Brain microvascular endothelial cell (primary cell): Measurements from ENCODE around the gene R3HCC1L.
A peak's percentile ranks its signal among the peaks of the same experiment; 100 is the strongest.
"Not testable (repeated sequence)": the region's sequence is repeated elsewhere in the genome, so short reads cannot be mapped to it uniquely, and the experiment has no call there.

Experiments
- DNase-seq: peaks from one replicate; pipeline ENCODE4 v3.0.0-alpha.2; 2020
- H3K27ac ChIP-seq: fragments of 250-450 bp; sonication (Bioruptor Pico); 2 replicates; pipeline ENCODE4 v1.5.1; 2020; ENCODE audit warnings: mild to moderate bottlenecking, moderate library complexity
- H3K27me3 ChIP-seq: fragments of 250-450 bp; sonication (Bioruptor Pico); replicated peaks from 2 replicates; pipeline ENCODE4 v1.5.1; 2020; ENCODE audit warnings: mild to moderate bottlenecking
- H3K36me3 ChIP-seq: fragments of 250-450 bp; sonication (Bioruptor Pico); replicated peaks from 2 replicates; pipeline ENCODE4 v1.5.1; 2020; ENCODE audit warnings: mild to moderate bottlenecking
- H3K4me3 ChIP-seq: 2 replicates; pipeline ENCODE4 v1.5.1; 2011; ENCODE audit warnings: low read depth, mild to moderate bottlenecking, control low read depth, low read length, moderate library complexity
- in situ Hi-C: cut with HindIII; loops from 2 replicates; pipeline ENCODE4 v1.10.0; 2017; ENCODE audit warnings: low sequenced_read_pairs, low pct_ligation_motif_present
- TF ChIP-seq, protein P1 (sequence below): IDR thresholded peaks from 2 replicates; pipeline ENCODE4 v1.5.1; 2011; ENCODE audit warnings: low read depth, mild to moderate bottlenecking, moderate library complexity, low read length, control low read depth, inconsistent platforms; ENCODE audit errors: missing control alignments

The R3HCC1L gene

DNA sequence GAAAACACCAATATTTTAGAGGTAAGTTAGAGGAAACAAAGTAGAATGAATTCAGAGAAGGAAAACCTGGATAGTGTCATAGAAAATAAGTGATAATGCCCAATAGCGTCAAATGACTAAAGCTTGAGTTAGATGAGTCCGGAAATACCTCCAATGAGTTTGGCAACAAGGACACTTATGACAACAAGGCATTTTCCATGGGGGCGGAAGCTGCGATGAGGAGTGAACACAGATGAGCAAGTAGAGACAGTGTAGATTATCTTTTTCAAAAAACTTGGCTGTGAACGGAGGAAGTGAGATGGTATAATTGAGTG is 383 bp upstream of the R3HCC1L start:
- H3K27ac ChIP-seq: no peak overlapping the region
- TF ChIP-seq, protein P1, sequence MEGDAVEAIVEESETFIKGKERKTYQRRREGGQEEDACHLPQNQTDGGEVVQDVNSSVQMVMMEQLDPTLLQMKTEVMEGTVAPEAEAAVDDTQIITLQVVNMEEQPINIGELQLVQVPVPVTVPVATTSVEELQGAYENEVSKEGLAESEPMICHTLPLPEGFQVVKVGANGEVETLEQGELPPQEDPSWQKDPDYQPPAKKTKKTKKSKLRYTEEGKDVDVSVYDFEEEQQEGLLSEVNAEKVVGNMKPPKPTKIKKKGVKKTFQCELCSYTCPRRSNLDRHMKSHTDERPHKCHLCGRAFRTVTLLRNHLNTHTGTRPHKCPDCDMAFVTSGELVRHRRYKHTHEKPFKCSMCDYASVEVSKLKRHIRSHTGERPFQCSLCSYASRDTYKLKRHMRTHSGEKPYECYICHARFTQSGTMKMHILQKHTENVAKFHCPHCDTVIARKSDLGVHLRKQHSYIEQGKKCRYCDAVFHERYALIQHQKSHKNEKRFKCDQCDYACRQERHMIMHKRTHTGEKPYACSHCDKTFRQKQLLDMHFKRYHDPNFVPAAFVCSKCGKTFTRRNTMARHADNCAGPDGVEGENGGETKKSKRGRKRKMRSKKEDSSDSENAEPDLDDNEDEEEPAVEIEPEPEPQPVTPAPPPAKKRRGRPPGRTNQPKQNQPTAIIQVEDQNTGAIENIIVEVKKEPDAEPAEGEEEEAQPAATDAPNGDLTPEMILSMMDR: no peak
- no peaks in the 10 kb centered on the region for H3K27me3 ChIP-seq
- in situ Hi-C loops: no loop called here
- H3K4me3 ChIP-seq: peak overlapping the region; percentile 92
- DNase-seq: no peak
- H3K36me3 ChIP-seq: no peaks in the 10 kb centered on the region

DNA sequence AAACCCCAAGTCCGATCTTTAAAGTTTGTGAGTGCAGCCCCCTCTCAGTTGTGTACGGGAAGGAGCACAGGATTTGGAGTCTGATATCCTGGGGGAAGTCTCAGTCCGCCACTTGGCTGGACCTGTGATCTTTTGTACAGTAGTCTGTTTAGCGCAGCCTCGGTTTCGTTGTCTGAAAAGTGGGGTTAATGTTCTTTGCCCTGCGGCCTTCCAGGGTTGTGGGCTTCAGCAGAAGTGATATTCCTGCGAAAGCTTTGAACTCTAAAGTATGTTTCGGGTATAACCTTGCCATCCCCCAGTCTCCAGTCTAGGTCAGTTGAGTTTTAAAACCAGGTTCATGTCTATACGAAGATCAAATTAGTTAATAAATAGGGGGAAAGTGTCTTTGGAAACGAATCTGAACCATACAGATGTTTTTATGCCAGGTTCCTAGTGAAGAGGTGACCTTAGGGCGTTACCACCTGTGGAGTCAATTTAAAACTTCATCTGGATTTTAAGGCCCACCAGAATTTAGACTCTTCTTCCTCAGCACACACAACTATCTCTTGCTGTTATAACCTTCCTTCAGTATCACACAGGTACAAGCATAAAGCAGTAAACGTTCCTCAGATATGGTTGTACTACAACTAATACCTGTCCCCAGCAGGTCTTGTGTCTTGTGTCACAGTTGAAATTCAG is 904 bp downstream of the R3HCC1L start:
- no peak for DNase-seq
- peak overlapping the region; percentile 92 for H3K4me3 ChIP-seq
- TF ChIP-seq, protein P1: no peak
- no peaks in the 10 kb centered on the region for H3K27me3 ChIP-seq
- no peaks in the 10 kb centered on the region for H3K36me3 ChIP-seq
- H3K27ac ChIP-seq: peak overlapping the region; percentile 79
- in situ Hi-C loops: no loop called here

DNA sequence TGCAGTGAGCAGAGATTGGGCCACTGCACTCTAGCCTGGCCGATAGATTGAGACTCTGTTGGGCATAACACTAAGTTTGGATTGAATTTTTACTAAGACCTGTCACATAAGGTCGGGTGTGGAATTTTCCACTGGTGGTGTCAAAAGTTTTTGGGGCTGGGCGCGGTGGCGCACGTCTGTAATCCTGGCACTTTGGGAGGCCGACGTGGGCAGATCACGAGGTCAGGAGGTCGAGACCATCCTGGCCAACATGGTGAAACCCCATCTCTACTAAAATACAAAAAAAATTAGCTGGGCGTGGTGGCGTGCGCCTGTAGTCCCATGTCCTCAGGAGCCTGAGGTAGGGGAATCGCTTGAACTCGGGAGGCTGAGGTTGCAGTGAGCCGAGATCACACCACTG is 2.3 kb downstream of the R3HCC1L start:
- H3K27ac ChIP-seq, in situ Hi-C loops, DNase-seq, H3K36me3 ChIP-seq, H3K4me3 ChIP-seq, H3K27me3 ChIP-seq: not testable (repeated sequence)

DNA sequence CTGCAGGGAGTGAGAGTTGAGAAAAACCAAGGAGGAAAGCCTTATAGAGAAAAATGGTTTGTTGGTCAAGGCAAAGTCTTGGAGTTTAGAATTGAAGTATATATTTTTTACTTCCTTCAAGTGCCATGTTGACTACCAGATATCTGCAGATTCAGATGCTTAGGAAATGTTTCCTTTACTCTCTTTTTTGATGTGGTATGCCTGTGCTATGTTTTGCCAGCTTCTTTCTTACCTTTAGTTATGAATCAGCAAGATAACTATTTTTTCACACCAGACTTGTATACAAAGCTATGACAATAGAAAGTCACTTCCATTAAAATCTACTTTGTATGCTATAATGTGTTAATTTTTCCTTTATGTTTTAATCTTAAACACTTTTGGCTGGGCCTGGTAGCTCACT is 3.6 kb downstream of the R3HCC1L start:
- Histone ChIP-seq H3K27me3 (no peaks in the 10 kb centered on the region), H3K36me3 (no peaks in the 10 kb centered on the region), H3K4me3 (no peak overlapping the region), H3K27ac (no peak overlapping the region)
- in situ Hi-C loops: no loop called here
- DNase-seq: no peak
- TF ChIP-seq, protein P1: no peak

DNA sequence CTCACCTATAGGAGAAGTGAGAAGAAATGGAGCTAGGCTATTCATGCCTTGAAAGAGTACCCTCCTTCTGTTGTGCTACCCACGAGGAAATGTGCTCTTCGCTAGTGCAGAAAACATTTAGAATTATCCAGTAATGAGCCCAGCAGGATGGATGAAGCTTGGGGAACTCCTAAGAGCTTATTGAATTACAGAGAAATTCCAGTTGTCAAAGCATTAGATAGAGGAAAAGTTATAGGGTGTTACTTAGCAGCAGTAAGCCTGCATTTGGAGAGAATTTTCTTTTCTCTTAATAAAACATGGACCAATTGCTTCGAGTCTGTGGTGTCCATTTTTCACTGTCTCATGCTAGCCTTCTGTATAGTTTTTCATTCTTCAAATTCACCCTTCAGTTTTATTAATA is 5.0 kb downstream of the R3HCC1L start:
- Histone ChIP-seq H3K36me3 (no peaks in the 10 kb centered on the region), H3K27me3 (no peaks in the 10 kb centered on the region), H3K4me3 (no peak overlapping the region), H3K27ac (no peak overlapping the region)
- DNase-seq: no peak
- in situ Hi-C loops: no loop called here
- TF ChIP-seq, protein P1: no peak

DNA sequence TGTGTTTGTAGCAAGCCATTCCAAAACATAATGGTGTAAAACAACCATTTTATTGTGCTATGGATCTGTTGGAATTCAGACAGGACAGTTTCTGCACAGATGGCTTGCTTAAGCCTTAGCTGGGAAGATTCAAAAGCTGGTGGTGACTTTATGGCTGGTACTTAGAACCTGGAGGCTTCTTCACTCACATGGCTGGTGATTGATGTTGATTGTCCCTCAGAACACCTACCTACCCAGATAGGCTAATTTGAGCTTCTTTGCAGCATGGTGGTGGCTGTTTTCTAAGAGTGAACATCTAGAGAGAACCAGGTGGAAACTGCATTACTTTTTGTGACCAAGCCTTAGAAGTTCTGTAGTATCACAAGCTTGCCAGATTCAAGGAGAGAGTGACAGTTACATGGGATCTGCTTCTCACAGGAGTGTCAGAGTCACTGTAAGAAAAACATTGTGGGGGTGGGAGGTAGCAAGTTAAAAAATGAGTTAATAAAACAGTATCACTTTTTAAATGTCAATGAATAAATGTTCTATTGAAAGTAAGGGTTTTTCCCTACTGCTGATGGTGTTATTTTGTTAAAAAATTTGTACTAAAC is 7.1 kb downstream of the R3HCC1L start:
- DNase-seq: no peak
- H3K27me3 ChIP-seq: no peaks in the 10 kb centered on the region
- TF ChIP-seq, protein P1: no peak
- in situ Hi-C loops: no loop called here
- no peak overlapping the region for H3K4me3 ChIP-seq
- H3K36me3 ChIP-seq: no peaks in the 10 kb centered on the region
- no peak overlapping the region for H3K27ac ChIP-seq
